GM21423 (cell line): ENCODE measurements around the gene SIGLEC7.
A peak's percentile ranks its signal among the peaks of the same experiment; 100 is the strongest.

Source experiments
- ATAC-seq: cut with Tn5 transposase; IDR thresholded peaks from one replicate; pipeline ENCODE4 v1.9.1; 2021; ENCODE audit warnings: mild to moderate bottlenecking, moderate library complexity; ENCODE audit not compliant: unreplicated experiment

SIGLEC7 gene

DNA sequence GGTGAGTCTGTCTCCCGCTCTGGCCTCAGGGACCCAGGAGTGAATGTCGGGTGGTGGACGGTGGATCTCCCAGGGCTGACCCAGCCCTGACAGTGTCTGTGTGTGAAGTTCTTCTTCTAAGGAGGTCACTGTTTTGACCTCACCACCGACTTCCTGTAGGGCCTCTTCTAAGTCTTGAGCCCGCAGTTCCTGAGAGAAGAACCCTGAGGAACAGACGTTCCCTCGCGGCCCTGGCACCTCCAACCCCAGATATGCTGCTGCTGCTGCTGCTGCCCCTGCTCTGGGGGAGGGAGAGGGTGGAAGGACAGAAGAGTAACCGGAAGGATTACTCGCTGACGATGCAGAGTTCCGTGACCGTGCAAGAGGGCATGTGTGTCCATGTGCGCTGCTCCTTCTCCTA lies at the start of gene SIGLEC7:
Gene SIGLEC7, plus strand, starts transcription at position 183 of the 400 bp plus-strand sequence. Its CDS starts 69 bp downstream, at position 252.
- ATAC-seq = no peak

DNA sequence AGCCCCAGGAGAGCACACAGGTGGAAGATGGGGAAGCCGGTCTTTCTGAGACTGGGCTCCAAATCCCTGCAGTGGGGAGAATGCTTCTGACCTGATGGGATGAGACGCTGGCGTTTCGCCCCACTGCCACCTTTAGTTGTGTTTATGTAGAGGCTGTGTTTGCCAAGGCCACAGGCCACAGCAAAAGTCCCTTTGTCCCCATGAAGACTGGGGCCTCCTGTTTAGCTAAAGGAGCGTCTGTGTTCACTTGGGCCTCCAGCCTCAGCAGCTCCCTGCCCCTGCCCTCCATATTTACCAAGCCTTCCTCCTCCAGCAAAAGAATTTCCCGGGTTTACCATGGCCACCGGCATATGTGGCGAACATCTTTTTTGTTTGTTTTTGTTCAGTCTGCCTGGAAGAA lies 49.0 kb upstream of the SIGLEC7 start:
- no peak for ATAC-seq

DNA sequence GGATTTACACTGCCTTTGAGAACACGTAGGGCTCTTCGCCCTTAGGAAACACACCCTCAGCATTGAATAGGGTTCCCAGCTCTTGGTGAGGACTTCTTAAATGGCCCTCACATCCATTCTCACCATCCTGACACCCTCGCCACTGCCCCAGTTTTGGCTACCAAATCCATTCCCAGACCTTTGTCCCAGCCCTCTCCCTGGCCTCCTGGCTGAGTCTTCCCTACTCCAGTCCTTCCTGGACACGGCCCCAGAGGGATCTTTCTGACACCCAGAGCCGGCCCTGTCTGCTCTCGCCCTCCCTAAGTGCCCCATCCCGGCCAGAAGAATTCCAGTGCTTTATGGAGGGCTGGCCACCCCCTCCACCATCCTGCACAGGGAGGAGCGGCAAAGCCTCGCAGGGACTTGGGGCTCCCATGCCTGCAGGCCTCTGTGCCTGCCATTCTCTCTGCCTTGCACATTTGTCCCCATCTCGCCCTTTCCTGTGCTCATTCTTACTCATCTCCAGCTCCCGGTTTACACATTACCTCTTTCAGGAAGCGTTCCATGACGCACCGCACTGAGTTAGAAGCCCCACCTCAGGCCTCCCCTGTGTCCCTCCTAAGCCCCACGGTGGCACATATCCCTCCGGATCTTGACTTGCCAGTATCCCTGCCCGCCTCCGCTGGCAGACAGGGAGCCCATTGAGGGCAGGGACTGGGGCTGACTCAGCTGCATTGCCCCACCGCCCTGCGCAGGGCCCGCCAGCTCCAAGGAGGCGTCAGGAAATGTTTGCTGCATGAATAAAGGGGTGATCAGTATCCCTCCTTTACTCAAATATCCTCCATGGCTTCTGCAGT lies 48.4 kb upstream of the SIGLEC7 start:
- ATAC-seq = no peak

GRCh38 chr19:51094696-51095279 lies 47.3 kb upstream of the SIGLEC7 start:
- no peak for ATAC-seq

- no peak for ATAC-seq
Measured at GRCh38 chr19:51096473-51097165, 45.5 kb upstream of the SIGLEC7 start.

DNA sequence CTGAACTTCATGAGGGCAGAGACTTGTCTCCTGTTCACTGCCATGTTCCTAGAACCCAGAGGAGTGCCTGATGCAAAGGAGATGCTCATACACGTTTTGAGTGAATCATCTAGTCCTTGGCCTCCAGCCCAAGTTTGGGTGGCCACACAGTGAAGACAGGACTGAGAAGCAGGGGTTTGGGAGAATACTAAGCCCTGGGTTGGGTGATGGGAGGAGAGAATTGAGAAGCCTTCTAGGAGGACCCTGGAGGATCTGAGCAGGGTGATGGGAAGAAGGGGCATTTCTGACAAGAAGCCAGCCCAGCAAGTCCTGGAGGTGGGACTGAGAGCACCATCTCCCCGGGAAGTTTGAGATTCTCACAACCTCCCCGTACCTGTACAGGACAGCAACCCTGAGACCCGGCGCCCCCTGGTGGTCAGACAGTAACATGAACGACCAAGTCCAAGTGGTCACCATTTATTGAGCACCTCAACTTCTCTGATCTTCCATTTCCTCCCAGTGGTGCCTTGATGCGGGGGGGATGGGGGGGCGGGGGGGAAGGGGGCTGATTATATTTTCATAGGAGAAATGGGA lies 44.8 kb upstream of the SIGLEC7 start:
- ATAC-seq = no peak

DNA sequence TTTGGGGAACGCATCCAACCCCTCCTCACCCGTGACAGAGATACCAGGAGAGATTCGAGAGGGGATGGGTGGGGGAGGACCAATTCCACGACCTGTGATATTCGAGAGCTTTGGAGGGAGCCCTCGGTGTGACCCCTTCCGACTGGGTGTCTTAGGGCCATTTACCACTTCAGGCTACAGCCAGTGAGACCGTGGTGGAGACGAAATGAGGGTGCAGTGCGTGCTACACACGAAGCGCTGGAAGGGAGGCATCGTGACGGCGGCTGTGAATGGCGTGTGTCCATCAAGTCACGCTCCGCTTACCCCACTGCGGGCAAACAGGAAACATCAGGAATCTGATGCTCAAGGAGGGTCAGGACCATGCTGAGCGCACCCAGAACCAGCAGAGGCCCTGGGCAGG lies 44.3 kb upstream of the SIGLEC7 start:
- no peak for ATAC-seq

- ATAC-seq = no peak
Measured at GRCh38 chr19:51098365-51099046, 43.6 kb upstream of the SIGLEC7 start.

DNA sequence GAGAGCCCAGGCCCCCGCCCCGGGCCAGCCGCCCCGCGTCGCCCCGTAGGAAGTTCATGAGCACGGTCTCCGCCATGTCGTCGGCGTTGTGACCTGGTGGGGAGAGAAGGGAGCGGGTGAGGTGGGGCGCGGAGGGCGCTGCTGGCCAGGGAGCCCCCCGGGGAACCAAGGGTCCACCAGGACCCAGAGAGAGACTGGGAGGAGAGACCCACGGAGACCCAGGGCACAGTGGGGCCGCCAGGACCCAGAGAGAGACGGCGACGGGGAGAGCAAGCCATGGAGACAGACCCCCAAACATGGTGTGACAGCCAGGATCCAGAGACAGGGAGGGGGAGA lies 43.1 kb upstream of the SIGLEC7 start:
- no peak for ATAC-seq

GRCh38 chr19:51100601-51101000 lies 41.5 kb upstream of the SIGLEC7 start:
- no peak for ATAC-seq

DNA sequence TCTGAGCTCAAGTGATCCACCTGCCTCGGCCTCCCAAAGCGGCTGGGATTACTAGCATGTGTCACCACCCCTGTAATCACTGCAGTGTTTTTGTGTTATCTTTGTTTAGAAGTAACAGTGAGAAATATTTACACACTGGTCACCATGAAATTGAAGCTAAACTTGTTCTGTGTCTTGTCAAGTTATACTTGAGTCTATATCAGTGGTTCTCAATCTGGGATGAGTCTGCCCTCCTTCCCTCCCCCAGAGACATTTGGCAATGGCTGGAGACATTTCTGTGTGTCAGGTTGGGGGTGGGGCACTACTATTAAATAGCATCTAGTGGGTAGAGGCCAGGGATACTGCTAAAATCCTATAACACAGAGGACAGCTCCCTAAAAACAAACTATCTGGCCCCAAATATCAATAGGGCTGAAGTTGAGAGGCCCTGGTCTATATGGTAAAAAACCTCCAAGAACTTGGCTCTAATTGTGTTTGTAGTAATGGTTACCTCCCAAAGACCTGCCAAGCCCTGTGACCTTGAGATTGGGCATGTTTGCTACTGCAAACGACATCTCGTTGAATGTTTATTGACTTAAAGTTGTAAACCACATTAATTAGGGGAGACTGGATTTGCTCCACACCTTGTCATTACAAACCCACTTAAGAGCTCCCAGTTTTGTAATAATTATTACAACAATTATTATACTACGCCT lies 40.8 kb upstream of the SIGLEC7 start:
- no peak for ATAC-seq

DNA sequence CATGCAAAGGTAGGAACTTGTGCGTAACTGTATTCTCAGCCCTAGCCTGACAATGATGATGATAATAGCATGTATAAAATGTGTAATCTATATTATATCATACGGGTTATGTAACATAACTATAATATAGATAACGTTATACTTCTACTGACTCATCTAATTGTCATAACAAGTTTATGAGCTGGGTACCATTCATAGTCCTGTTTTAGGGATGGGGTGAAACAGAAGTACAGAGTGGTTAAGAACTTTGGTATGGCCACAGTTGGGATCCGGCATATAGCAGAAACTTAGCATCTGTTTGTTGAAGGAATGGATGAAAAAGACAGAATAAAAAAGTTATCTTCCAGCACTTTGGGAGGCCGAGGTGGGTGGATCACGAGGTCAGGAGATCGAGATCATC lies 39.1 kb upstream of the SIGLEC7 start:
- no peak for ATAC-seq

DNA sequence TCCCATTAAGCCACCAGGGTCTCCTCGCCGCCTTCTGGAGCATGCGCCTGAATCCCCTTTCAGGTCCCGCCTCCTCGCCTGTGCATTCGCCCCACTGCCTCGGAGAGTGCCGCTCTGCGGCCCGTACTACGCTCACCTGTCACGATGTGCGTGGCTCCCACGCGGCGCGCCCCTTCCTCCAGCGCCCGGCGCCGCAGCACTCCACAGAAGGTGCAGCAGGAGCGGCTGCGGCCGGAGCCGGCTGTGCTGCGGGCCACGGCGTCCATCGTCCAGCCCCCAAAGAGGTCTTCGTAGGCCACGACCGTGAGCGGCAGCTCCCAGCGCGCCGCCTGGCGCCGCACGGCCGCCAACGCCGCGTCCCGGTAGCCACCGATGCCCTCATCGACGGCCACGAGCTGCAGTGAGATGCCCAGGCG lies 38.2 kb upstream of the SIGLEC7 start:
- no peak for ATAC-seq

GRCh38 chr19:51107406-51108065 lies 34.6 kb upstream of the SIGLEC7 start:
- peak; percentile 3 for ATAC-seq

DNA sequence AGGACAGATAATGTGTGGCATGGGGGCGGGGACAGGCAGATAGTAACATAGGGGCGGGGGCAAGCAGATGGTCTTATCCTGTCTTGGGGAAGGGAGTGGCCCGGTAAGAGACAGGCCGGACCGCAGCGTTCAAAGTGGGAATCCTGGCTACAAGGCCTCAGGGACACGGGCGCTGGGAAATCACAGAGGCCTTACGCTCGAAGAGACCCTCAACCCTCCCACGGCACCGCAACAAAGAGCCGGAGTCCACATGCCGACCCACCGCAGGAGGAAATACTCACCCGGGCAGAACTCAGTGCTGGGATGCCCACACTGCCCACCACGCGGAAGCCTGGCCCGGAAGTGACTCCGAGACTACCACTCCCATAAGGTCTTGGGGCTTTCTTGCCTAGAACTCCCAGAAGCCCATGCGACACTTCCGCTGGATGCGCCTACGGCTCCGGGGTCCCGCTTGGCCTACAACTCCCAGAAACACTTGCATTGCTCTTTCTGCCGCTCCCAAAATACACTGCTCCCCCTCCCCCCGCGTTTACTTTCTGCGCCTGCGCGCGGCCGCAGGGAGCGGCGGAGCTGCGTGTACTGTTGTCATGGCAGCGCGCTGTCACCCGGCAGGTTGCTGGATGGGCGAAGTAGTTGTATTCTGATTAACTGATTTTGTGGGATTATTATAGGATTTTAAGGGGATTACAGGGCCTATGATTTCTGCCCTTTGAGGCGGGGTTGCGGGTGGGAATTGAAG lies 33.9 kb upstream of the SIGLEC7 start, which contains the start of gene CTU1:
Gene CTU1, minus strand, starts transcription at position 344 of the 739 bp plus-strand sequence. CDS start 3,840 bp downstream, outside the sequence.
- ATAC-seq = peak; percentile 97

DNA sequence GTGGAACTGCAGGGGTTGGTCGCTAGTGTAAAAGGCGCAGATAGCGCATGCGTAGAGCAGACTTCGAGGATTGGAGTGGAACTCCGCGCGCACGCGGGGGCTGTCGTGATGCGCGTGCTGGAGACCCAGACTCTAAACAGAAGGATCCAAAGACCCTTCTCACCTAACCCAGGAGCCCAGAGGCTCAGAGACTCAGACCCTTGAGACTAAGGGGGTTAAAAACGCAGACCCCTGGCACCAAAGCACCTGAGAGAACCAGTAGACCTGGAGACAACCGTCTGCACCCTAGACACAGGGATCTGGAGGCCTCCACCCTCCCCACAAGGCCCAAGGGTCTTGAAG lies 33.3 kb upstream of the SIGLEC7 start:
- peak; percentile 26 for ATAC-seq

DNA sequence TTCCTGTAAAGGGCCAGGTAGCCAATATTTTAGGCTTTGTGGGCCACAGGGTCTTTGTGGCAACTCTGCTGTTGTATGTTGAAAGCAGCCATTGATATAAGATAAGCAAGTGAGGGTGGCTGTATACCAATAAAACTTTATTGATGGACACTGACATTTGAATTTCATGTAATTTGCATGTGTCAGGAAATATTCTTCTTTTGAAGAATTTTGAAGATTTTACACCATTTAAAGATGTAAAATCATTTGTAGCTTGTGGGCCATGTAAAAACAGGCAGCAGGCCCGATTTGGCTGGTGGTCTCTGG lies 31.5 kb upstream of the SIGLEC7 start:
- no peak for ATAC-seq

GRCh38 chr19:51111606-51112005 lies 30.5 kb upstream of the SIGLEC7 start:
- no peak for ATAC-seq

DNA sequence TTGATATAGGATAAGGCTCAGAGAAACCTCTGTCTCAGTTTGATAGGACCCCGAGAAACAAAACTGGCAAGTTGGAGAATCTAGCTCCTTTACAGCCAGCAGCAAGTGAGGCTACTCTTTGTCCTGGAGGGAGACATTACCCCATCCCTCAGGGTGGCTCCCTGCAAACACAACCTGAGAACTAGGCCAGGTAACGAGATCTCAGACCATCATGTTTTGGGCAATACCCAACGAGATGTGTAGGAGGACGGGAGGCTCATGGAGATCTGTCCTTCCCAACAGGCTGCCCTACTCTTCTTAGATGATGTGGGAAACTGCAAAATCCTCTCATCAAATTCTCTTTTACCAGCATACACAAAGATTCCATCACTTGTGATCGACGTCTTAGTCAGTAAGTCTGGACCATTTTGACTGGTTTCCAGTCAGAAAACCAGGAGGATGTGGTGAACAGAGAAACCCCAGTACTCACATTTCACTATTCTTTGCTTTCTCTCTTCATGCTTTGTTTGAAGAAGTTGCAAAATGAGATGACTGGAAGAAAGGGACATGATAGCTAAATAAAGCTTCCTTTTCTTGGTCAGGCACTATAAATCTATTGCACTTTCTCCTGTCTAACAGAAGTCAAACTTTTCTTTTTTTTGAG lies 27.9 kb upstream of the SIGLEC7 start:
- no peak for ATAC-seq
